Testis (tissue), 3 donors: ENCODE results near the gene KCTD5. TPM values are rescaled to one million over a fixed set of nuclear protein-coding genes. Genes with fewer than 3 reads are reported as not detected.
"Not testable (repeated sequence)": the region's sequence is repeated elsewhere in the genome, so short reads cannot be mapped to it uniquely, and the experiment has no call there.

Experiments
- DNase-seq: peaks from one replicate; pipeline ENCODE4 v3.0.0-alpha.2; 2019
- H3K27ac ChIP-seq, 2 donors: fragments of 200-600 bp; sonication (generic); one replicate each; pipeline ENCODE4 v1.5.1; 2019
- H3K27me3 ChIP-seq: fragments of 200-600 bp; sonication (generic); one replicate; pipeline ENCODE4 v1.5.1; 2019
- H3K36me3 ChIP-seq: fragments of 200-600 bp; sonication (generic); one replicate; pipeline ENCODE4 v1.5.1; 2017; ENCODE audit warnings: low read depth; ENCODE audit errors: missing control alignments
- H3K4me1 ChIP-seq: fragments of 200-600 bp; sonication (generic); one replicate; pipeline ENCODE4 v1.5.1; 2019
- H3K4me3 ChIP-seq, 2 donors: fragments of 200-600 bp; sonication (generic); one replicate each; pipeline ENCODE4 v1.5.1; 2017 to 2019
- H3K9me3 ChIP-seq: fragments of 200-600 bp; sonication (generic); one replicate; pipeline ENCODE4 v1.5.1; 2017
- CTCF ChIP-seq, 3 experiments: fragments of 450-650 bp in 2 of 3; fragments of 200-600 bp in 1 of 3; sonication (generic) in 1 of 3; IDR thresholded peaks; one replicate each; pipeline ENCODE4 v1.5.1; 2016 to 2019; ENCODE audit warnings: antibody characterized with exemption in 3 of 3, mild to moderate bottlenecking in 2 of 3, moderate library complexity in 1 of 3
- POLR2A ChIP-seq: fragments of 450-650 bp; IDR thresholded peaks from one replicate; pipeline ENCODE4 v1.6.1; 2017; ENCODE audit warnings: antibody characterized with exemption, mild to moderate bottlenecking, moderate library complexity
- WGBS, 2 donors: methylation state at CpG; one replicate each; pipeline ENCODE4 v1.1.5; 2018; 5-methylcytosine and 5-hydroxymethylcytosine counted together
- intact Hi-C: fragments of 100-400 bp; cut with DNase I; formaldehyde crosslinking; loops from one replicate; pipeline ENCODE4 v1.15.1; 2023; ENCODE audit warnings: low total_unique reads
- polyA plus RNA-seq: library from polyadenylated mRNA; stranded (reverse); fragments of 350-450 nt; fragmentation: Illumina TruSeq; extraction: RNeasy Lipid Tissue Mini Kit (QIAGEN cat#74804); gene quantifications from one replicate; pipeline ENCODE4 v1.2.3, GENCODE V29; 2014; ENCODE audit warnings: low read depth, low replicate concordance; ENCODE audit not compliant: insufficient read depth
- total RNA-seq, 2 donors: library from RNA; depleted of rRNA; stranded (reverse); fragments of >200 nt; gene quantifications; one replicate each; pipeline ENCODE4 v1.2.3, GENCODE V29; 2016

Gene KCTD5
- total and polyA plus RNA-seq, 3 donors from 2014 or later = 33.3 to 72.2 (median 63.9) TPM

GRCh38 chr16:2691491-2692248 lies 9.3 kb downstream of the KCTD5 start:
- Histone ChIP-seq H3K36me3 (no peaks in the 10 kb centered on the region), H3K4me3 (no peak overlapping the region), H3K27ac (peak overlapping the region in 1 of 2 donors; percentile 19), H3K4me1 (peaks cover 23% of the 10 kb centered on the region), H3K27me3 (no peaks in the 10 kb centered on the region), H3K9me3 (no peaks in the 10 kb centered on the region)
- no peak for TF ChIP-seq POLR2A
- TF ChIP-seq CTCF (IDR thresholded peaks at IDR 0.05) = no peak
- 57 to 70% methylated on average over 5 to 29 of the region's 29 CpGs for WGBS, 2 donors
- intact Hi-C loops = no loop called here
- peak; percentile 69 for DNase-seq

- Histone ChIP-seq H3K36me3 (no peaks in the 10 kb centered on the region), H3K4me1 (peaks cover 23% of the 10 kb centered on the region), H3K9me3 (no peaks in the 10 kb centered on the region), H3K27ac (peak overlapping the region in 1 of 2 donors; percentile 24), H3K27me3 (no peaks in the 10 kb centered on the region), H3K4me3 (no peak overlapping the region)
- DNase-seq = peak; percentile 79
- intact Hi-C loops = no loop called here
- TF ChIP-seq CTCF (IDR thresholded peaks at IDR 0.05) = no peak
- TF ChIP-seq POLR2A = no peak
- 57 to 72% methylated on average over 10 to 14 of the region's 14 CpGs for WGBS, 2 donors
Observed at GRCh38 chr16:2692251-2692947, 10.1 kb downstream of the KCTD5 start.

- Histone ChIP-seq H3K27me3 (no peaks in the 10 kb centered on the region), H3K9me3 (no peaks in the 10 kb centered on the region), H3K36me3 (no peaks in the 10 kb centered on the region), H3K4me1 (peaks cover 23% of the 10 kb centered on the region), H3K4me3 (no peak overlapping the region), H3K27ac (peak overlapping the region in 1 of 2 donors; percentile 24)
- TF ChIP-seq CTCF (IDR thresholded peaks at IDR 0.05) = no peak
- TF ChIP-seq POLR2A = no peak
- peak; percentile 53 for DNase-seq
- 60 to 80% methylated on average over 11 to 23 of the region's 24 CpGs for WGBS, 2 donors
- intact Hi-C loops = no loop called here
Observed at GRCh38 chr16:2692948-2693651, 10.8 kb downstream of the KCTD5 start.

GRCh38 chr16:2696601-2697250 lies 14.4 kb downstream of the KCTD5 start:
- H3K36me3 ChIP-seq, intact Hi-C loops, DNase-seq: not testable (repeated sequence)

More at GRCh38 chr16:2696601-2697250, 14.4 kb downstream of the KCTD5 start:
- H3K27me3 ChIP-seq, H3K4me3 ChIP-seq, H3K9me3 ChIP-seq, H3K27ac ChIP-seq: not testable (repeated sequence)
- WGBS, 2 donors = 89 to 93% methylated on average over 17 to 27 of the region's 37 CpGs
- peaks cover 13% of the 10 kb centered on the region for H3K4me1 ChIP-seq
